Cardiac muscle cell (in vitro differentiated cells and primary cell): ENCODE measurements around the gene FBXO44. TPM values are rescaled to one million over a fixed set of nuclear protein-coding genes. Genes with fewer than 3 reads are reported as not detected.

Source experiments
- DNase-seq, 2 donors: peaks; one replicate each; pipeline versions ENCODE4 v3.0.0 to v3.0.0-alpha.2; 2010 to 2017; ENCODE audit warnings: low read depth in 1 of 2, low spot score in 1 of 2
- H3K27ac ChIP-seq: fragments of 200-600 bp; sonication (generic); 2 replicates; pipeline ENCODE4 v1.5.1; 2016
- H3K27me3 ChIP-seq: fragments of 200-600 bp; sonication (generic); 2 replicates; pipeline ENCODE4 v1.6.0; 2016; ENCODE audit warnings: control low read depth
- H3K36me3 ChIP-seq: fragments of 200-600 bp; sonication (generic); 2 replicates; pipeline ENCODE4 v1.5.1; 2016; ENCODE audit warnings: control low read depth
- H3K4me1 ChIP-seq: fragments of 200-600 bp; sonication (generic); 2 replicates; pipeline ENCODE4 v1.8.1; 2017; ENCODE audit warnings: low read depth, mild to moderate bottlenecking, mixed run types
- H3K4me3 ChIP-seq: fragments of 200-600 bp; sonication (generic); 2 replicates; pipeline ENCODE4 v1.5.1; 2016; ENCODE audit warnings: mild to moderate bottlenecking
- H3K9me3 ChIP-seq: fragments of 200-600 bp; sonication (generic); 2 replicates; pipeline ENCODE4 v1.5.1; 2017; ENCODE audit warnings: low read depth, mild to moderate bottlenecking, control low read depth
- CTCF ChIP-seq: IDR thresholded peaks from 2 replicates; pipeline ENCODE4 v1.5.1; 2012; ENCODE audit warnings: low read depth, mild to moderate bottlenecking, low read length
- polyA plus RNA-seq: library from polyadenylated mRNA; unstranded; fragments of >200 nt; fragmentation: Nextera tagmentation; extraction: Ambion mirVana; gene quantifications from 2 replicates; pipeline ENCODE4 v1.2.1, GENCODE V29; 2016
- total RNA-seq: library from RNA; depleted of rRNA; stranded (reverse); fragments of >200 nt; gene quantifications from 2 replicates; pipeline ENCODE4 v1.2.3, GENCODE V29; 2016

FBXO44 gene
- total and polyA plus RNA-seq, 2 experiments from 2014 or later: 43.6 to 58.8 TPM

- DNase-seq: no peak
- H3K27me3 ChIP-seq: no peaks in the 10 kb centered on the region
- peaks cover 15% of the 10 kb centered on the region for H3K36me3 ChIP-seq
Observed at GRCh38 chr1:11671544-11672286, 17.0 kb downstream of the FBXO44 start.

GRCh38 chr1:11673089-11673769, 18.6 kb downstream of the FBXO44 start:
- no peaks in the 10 kb centered on the region for H3K27me3 ChIP-seq
- DNase-seq: no peak
- no peak overlapping the region for H3K4me3 ChIP-seq
- TF ChIP-seq CTCF: no peak
- peaks cover 15% of the 10 kb centered on the region for H3K36me3 ChIP-seq
- no peak overlapping the region for H3K27ac ChIP-seq
- H3K9me3 ChIP-seq: no peaks in the 10 kb centered on the region
- no peaks in the 10 kb centered on the region for H3K4me1 ChIP-seq

More at GRCh38 chr1:11671544-11672286, 17.0 kb downstream of the FBXO44 start:
- TF ChIP-seq CTCF: no peak
- H3K4me1 ChIP-seq: no peaks in the 10 kb centered on the region
- H3K4me3 ChIP-seq: no peak overlapping the region
- H3K9me3 ChIP-seq: no peaks in the 10 kb centered on the region
- H3K27ac ChIP-seq: peak overlapping the region; percentile 23

- H3K36me3 ChIP-seq: peaks cover 15% of the 10 kb centered on the region
- DNase-seq: no peak
- no peak overlapping the region for H3K27ac ChIP-seq
- no peaks in the 10 kb centered on the region for H3K4me1 ChIP-seq
- H3K27me3 ChIP-seq: no peaks in the 10 kb centered on the region
- H3K9me3 ChIP-seq: no peaks in the 10 kb centered on the region
- no peak for TF ChIP-seq CTCF
- no peak overlapping the region for H3K4me3 ChIP-seq
Observed at GRCh38 chr1:11674488-11674887, 19.8 kb downstream of the FBXO44 start.

GRCh38 chr1:11675325-11675724, 20.6 kb downstream of the FBXO44 start:
- Histone ChIP-seq H3K4me3 (no peak overlapping the region), H3K27ac (no peak overlapping the region), H3K4me1 (no peaks in the 10 kb centered on the region), H3K36me3 (peaks cover 15% of the 10 kb centered on the region), H3K9me3 (no peaks in the 10 kb centered on the region), H3K27me3 (no peaks in the 10 kb centered on the region)
- no peak for TF ChIP-seq CTCF
- no peak for DNase-seq

- no peak for DNase-seq
- no peaks in the 10 kb centered on the region for H3K4me1 ChIP-seq
- no peak overlapping the region for H3K4me3 ChIP-seq
- H3K27ac ChIP-seq: no peak overlapping the region
- no peaks in the 10 kb centered on the region for H3K27me3 ChIP-seq
- H3K9me3 ChIP-seq: no peaks in the 10 kb centered on the region
- no peak for TF ChIP-seq CTCF
- peaks cover 15% of the 10 kb centered on the region for H3K36me3 ChIP-seq
Observed at GRCh38 chr1:11676386-11677103, 21.9 kb downstream of the FBXO44 start.
